ENCODE data around the gene GPR153. TPM values are rescaled to one million over a fixed set of nuclear protein-coding genes. Genes with fewer than 3 reads are reported as not detected.

GPR153 gene
- total and polyA plus RNA-seq, 2 of the 13 experiments (the other 11 are each of a cell fraction or from before 2014, with no cell fraction given), result 0.22 to 0.31 TPM

- TF ChIP-seq PTBP1 (IDR thresholded peaks at IDR 0.05; ENCODE audit: low read depth, low read length, poor library complexity, severe bottlenecking) (peak; percentile 77), ZKSCAN5 (CRISPR knock-in tag; IDR thresholded peaks at IDR 0.05) (peak; percentile 84), RNF2 (conservative IDR thresholded peaks at IDR 0.05; ENCODE audit: low read depth) (peak; percentile 88), FOXM1 (CRISPR knock-in tag; IDR thresholded peaks at IDR 0.05) (peak; percentile 82), BCLAF1 (IDR thresholded peaks at IDR 0.05) (no peak), ZNF704 (CRISPR knock-in tag; IDR thresholded peaks at IDR 0.05; ENCODE audit: borderline replicate concordance) (no peak; the same call in 1 of the 2 replicates), KDM1A (CRISPR knock-in tag; IDR thresholded peaks at IDR 0.05) (no peak), ZNF580 (CRISPR knock-in tag; IDR thresholded peaks at IDR 0.05; ENCODE audit: borderline replicate concordance, low read depth) (peak; percentile 68), STAT5B (CRISPR knock-in tag; IDR thresholded peaks at IDR 0.05) (peak; percentile 83), ZNF746 (CRISPR knock-in tag; IDR thresholded peaks at IDR 0.05) (no peak; the same call in 1 of the 2 replicates), SP4 (CRISPR knock-in tag; IDR thresholded peaks at IDR 0.05) (peak; percentile 99), CEBPG (CRISPR knock-in tag; IDR thresholded peaks at IDR 0.05) (no peak; the same call in none of the 2 replicates), ZHX2 (IDR thresholded peaks at IDR 0.05; ENCODE audit: low read depth) (peak; percentile 72), ZHX2 (CRISPR knock-in tag; IDR thresholded peaks at IDR 0.05; ENCODE audit: borderline replicate concordance) (peak; percentile 92), SOX6 (IDR thresholded peaks at IDR 0.05) (no peak), SOX6 (CRISPR knock-in tag; IDR thresholded peaks at IDR 0.05) (peak; percentile 64), PHF8 (CRISPR knock-in tag; IDR thresholded peaks at IDR 0.05) (peak; percentile 100), ZNF225 (CRISPR knock-in tag; IDR thresholded peaks at IDR 0.05) (peak; percentile 65; the same call in 1 of the 2 replicates), ELK4 (CRISPR knock-in tag; IDR thresholded peaks at IDR 0.05; ENCODE audit: borderline replicate concordance) (no peak)
Measured at GRCh38 chr1:6199298-6200187, 61.4 kb downstream of the GPR153 start, which contains the start of gene RPL22 (continued).

Measured in HepG2 (cell line).